B cell (primary cell): ENCODE results near the gene CYTH3. TPM values are rescaled to one million over a fixed set of nuclear protein-coding genes. Genes with fewer than 3 reads are reported as not detected.

ENCODE experiments used
- ATAC-seq: fragments of 200-7000 bp; cut with Tn5 transposase; one replicate; pipeline ENCODE4 v1.10.0; 2021; ENCODE audit warnings: low read depth, mild to moderate bottlenecking, moderate number of reproducible peaks, moderate library complexity
- CTCF ChIA-PET: fragments of 350-600 bp; sonication (Branson Sonifier 250); formaldehyde crosslinking; loops from one replicate; lab custom pipeline; 2021; ENCODE audit warnings: antibody characterized with exemption, inconsistent platforms; lab: Charles Lee
- POLR2A ChIA-PET: fragments of 350-600 bp; sonication (Branson Sonifier 250); formaldehyde crosslinking; loops from one replicate; lab custom pipeline; 2021; ENCODE audit warnings: antibody characterized with exemption; lab: Charles Lee
- DNase-seq: peaks from one replicate; pipeline ENCODE4 v3.0.0; 2013
- H2AFZ ChIP-seq: 2 replicates; pipeline ENCODE4 v1.6.1; 2012; ENCODE audit warnings: mild to moderate bottlenecking, low read depth, low read length; ENCODE audit not compliant: insufficient read depth, poor library complexity, severe bottlenecking
- H3K27ac ChIP-seq, 2 donors: 1 replicate in 1 of 2; 2 replicates in 1 of 2; pipeline ENCODE4 v1.5.1; 2012 to 2013; ENCODE audit warnings: low read length in 2 of 2, mild to moderate bottlenecking in 2 of 2, moderate library complexity in 1 of 2
- H3K27me3 ChIP-seq, 4 experiments: fragments of 200-600 bp in 1 of 4; sonication (generic) in 1 of 4; replicated peaks in 1 of 4; 1 replicate in 2 of 4; 2 replicates in 2 of 4; pipeline versions ENCODE4 v1.6.1 to v1.7.0; 2013 to 2016; ENCODE audit warnings: low read length in 3 of 4, mild to moderate bottlenecking in 2 of 4, mixed read lengths in 1 of 4, moderate library complexity in 1 of 4; ENCODE audit not compliant: insufficient read depth in 4 of 4, control insufficient read depth in 3 of 4; ENCODE audit errors: control extremely low read depth in 1 of 4
- H3K36me3 ChIP-seq, 2 experiments: replicated peaks in 1 of 2; 1 replicate in 1 of 2; 2 replicates in 1 of 2; pipeline versions ENCODE4 v1.6.1 to v1.7.1; 2013; ENCODE audit warnings: low read length in 1 of 2; ENCODE audit not compliant: insufficient read depth in 2 of 2, control insufficient read depth in 1 of 2; ENCODE audit errors: control extremely low read depth in 1 of 2, extremely low read depth in 1 of 2
- H3K4me1 ChIP-seq, 2 donors: fragments of 200-600 bp in 1 of 2; sonication (generic) in 1 of 2; 1 replicate in 1 of 2; 2 replicates in 1 of 2; pipeline versions ENCODE4 v1.5.1 to v1.6.1; 2013 to 2017; ENCODE audit warnings: low read length in 2 of 2; ENCODE audit not compliant: control insufficient read depth in 2 of 2, insufficient read depth in 2 of 2
- H3K4me2 ChIP-seq: replicated peaks from 2 replicates; pipeline ENCODE3; 2012; ENCODE audit warnings: mild to moderate bottlenecking, low read depth, low read length; ENCODE audit not compliant: poor library complexity, severe bottlenecking
- H3K4me3 ChIP-seq, 5 experiments: fragments of 200-600 bp in 1 of 5; sonication (generic) in 1 of 5; 1 replicate in 3 of 5; 2 replicates in 2 of 5; pipeline versions ENCODE4 v1.5.1 to v1.7.0; 2011 to 2016; ENCODE audit warnings: low read length in 4 of 5, mild to moderate bottlenecking in 4 of 5, low read depth in 2 of 5, control low read depth in 1 of 5, moderate library complexity in 1 of 5; ENCODE audit not compliant: insufficient read depth in 1 of 5; ENCODE audit errors: control extremely low read depth in 1 of 5, extremely low read depth in 1 of 5
- H3K79me2 ChIP-seq: fragments of 200-600 bp; sonication (generic); one replicate; pipeline ENCODE4 v1.6.0; 2016; ENCODE audit warnings: low read length; ENCODE audit not compliant: control insufficient read depth, insufficient read depth
- H3K9ac ChIP-seq: fragments of 200-600 bp; sonication (generic); 2 replicates; pipeline ENCODE4 v1.6.1; 2017; ENCODE audit warnings: mild to moderate bottlenecking, low read length, moderate library complexity
- H3K9me3 ChIP-seq, 3 donors: one replicate each; pipeline versions ENCODE4 v1.6.1 to v1.7.1; 2013; ENCODE audit warnings: low read length in 2 of 3; ENCODE audit not compliant: control insufficient read depth in 2 of 3, insufficient read depth in 1 of 3; ENCODE audit errors: control extremely low read depth in 1 of 3
- H4K20me1 ChIP-seq: 2 replicates; pipeline ENCODE4 v1.6.0; 2012; ENCODE audit warnings: mild to moderate bottlenecking, low read length; ENCODE audit not compliant: insufficient read depth, control insufficient read depth, poor library complexity, severe bottlenecking
- H3K27ac Mint-ChIP-seq: one replicate; pipeline ENCODE4 v1.8.0; 2021; ENCODE audit warnings: mixed read lengths
- H3K27me3 Mint-ChIP-seq: one replicate; pipeline ENCODE4 v1.8.0; 2021; ENCODE audit warnings: mixed read lengths
- H3K4me1 Mint-ChIP-seq: one replicate; pipeline ENCODE4 v1.8.0; 2021; ENCODE audit warnings: mixed read lengths
- H3K4me3 Mint-ChIP-seq: one replicate; pipeline ENCODE4 v1.8.0; 2021; ENCODE audit warnings: mixed read lengths
- H3K9me3 Mint-ChIP-seq: one replicate; pipeline ENCODE4 v1.8.0; 2022; ENCODE audit warnings: mixed read lengths; ENCODE audit not compliant: insufficient read depth
- CTCF ChIP-seq: fragments of 200-600 bp; IDR thresholded peaks from one replicate; pipeline ENCODE4 v1.8.0; 2022; ENCODE audit warnings: antibody characterized with exemption, mild to moderate bottlenecking
- EZH2 ChIP-seq: IDR thresholded peaks from 2 replicates; pipeline ENCODE4 v1.6.1; 2012; ENCODE audit warnings: borderline replicate concordance, low read depth, mild to moderate bottlenecking, moderate library complexity, low read length; ENCODE audit not compliant: insufficient read depth, poor library complexity, severe bottlenecking
- WGBS: methylation state at CpG from one replicate; pipeline ENCODE4 v1.1.5; 2013; ENCODE audit warnings: missing lambda C conversion rate; ENCODE audit not compliant: insufficient coverage; 5-methylcytosine and 5-hydroxymethylcytosine counted together
- intact Hi-C: fragments of 100-400 bp; cut with micrococcal nuclease; formaldehyde crosslinking; loops from one replicate; pipeline ENCODE4 v1.10.0; 2022
- polyA plus RNA-seq: library from polyadenylated mRNA; depleted of rRNA; stranded (reverse); fragments of >200 nt; gene quantifications from 2 replicates; pipeline ENCODE4 v1.2.3, GENCODE V29; 2012
- total RNA-seq, 2 donors: library from RNA; stranded (reverse); fragments of 120-200 nt in 1 of 2; gene quantifications; 1 replicate in 1 of 2; 2 replicates in 1 of 2; pipeline versions ENCODE4 v1.2.3 to v1.2.4, GENCODE V29; 2013 to 2022

The CYTH3 gene
- total and polyA plus RNA-seq, 2 donors (not counting 1 experiment from before 2014, with no cell fraction given), result 5.2 to 11.3 TPM

- no peak overlapping the region for H3K4me2 ChIP-seq
- DNase-seq, result no peak
- no peak overlapping the region for H3K9ac ChIP-seq
- no peak overlapping the region for H3K27ac ChIP-seq
- H3K79me2 ChIP-seq, result peaks cover 5% of the 10 kb centered on the region
- no peaks in the 10 kb centered on the region for H3K4me1 ChIP-seq
- 92% methylated on average over 3 of the region's 3 CpGs for WGBS
- intact Hi-C loops, result no loop called here
- H3K4me3 ChIP-seq, result no peak overlapping the region
- H3K9me3 Mint-ChIP-seq, result no peaks in the 10 kb centered on the region
- H2AFZ ChIP-seq, result no peak overlapping the region
- H3K4me3 Mint-ChIP-seq, result no peak overlapping the region
- H3K36me3 ChIP-seq, result no peaks in the 10 kb centered on the region
- H3K9me3 ChIP-seq, result no peaks in the 10 kb centered on the region
- H3K4me1 Mint-ChIP-seq, result no peaks in the 10 kb centered on the region
- no peak overlapping the region for H3K27ac Mint-ChIP-seq
- POLR2A ChIA-PET, result no interaction called here
- CTCF ChIA-PET, result no interaction called here
- no peaks in the 10 kb centered on the region for H3K27me3 ChIP-seq
- H3K27me3 Mint-ChIP-seq, result peaks cover 8% of the 10 kb centered on the region
- H4K20me1 ChIP-seq, result no peaks in the 10 kb centered on the region
- TF ChIP-seq CTCF (no peak), EZH2 (no peak)
- no peak for ATAC-seq
Observed at GRCh38 chr7:6212008-6212407, 60.4 kb downstream of the CYTH3 start.

GRCh38 chr7:6210621-6211372, 61.6 kb downstream of the CYTH3 start:
- peaks cover 2% of the 10 kb centered on the region for H3K79me2 ChIP-seq
- H3K27me3 ChIP-seq, result no peaks in the 10 kb centered on the region
- no peaks in the 10 kb centered on the region for H3K4me1 Mint-ChIP-seq
- intact Hi-C loops, result no loop called here
- no peaks in the 10 kb centered on the region for H3K4me1 ChIP-seq
- ChIA-PET POLR2A (no interaction called here), CTCF (no interaction called here)
- DNase-seq (no peak), ATAC-seq (no peak)
- H3K4me3 ChIP-seq, result no peak overlapping the region
- no peak overlapping the region for H3K4me3 Mint-ChIP-seq
- peaks cover 8% of the 10 kb centered on the region for H3K27me3 Mint-ChIP-seq
- H3K9me3 ChIP-seq, result no peaks in the 10 kb centered on the region
- no peak overlapping the region for H2AFZ ChIP-seq
- H4K20me1 ChIP-seq, result no peaks in the 10 kb centered on the region
- H3K9me3 Mint-ChIP-seq, result no peaks in the 10 kb centered on the region
- no peak overlapping the region for H3K4me2 ChIP-seq
- no peaks in the 10 kb centered on the region for H3K36me3 ChIP-seq
- 91% methylated on average over 5 of the region's 7 CpGs for WGBS
- no peak overlapping the region for H3K27ac Mint-ChIP-seq
- no peak overlapping the region for H3K27ac ChIP-seq
- H3K9ac ChIP-seq, result no peak overlapping the region
- TF ChIP-seq CTCF, result no peak
- TF ChIP-seq EZH2, result no peak
